Fibroblast of lung (primary cell): ENCODE data around the gene TRMT44.
"Not testable (repeated sequence)": the region's sequence is repeated elsewhere in the genome, so short reads cannot be mapped to it uniquely, and the experiment has no call there.

ENCODE experiments used
- EZH2 ChIP-seq: IDR thresholded peaks from 2 replicates; pipeline ENCODE4 v1.5.1; 2012; ENCODE audit warnings: low read length, control low read depth, mild to moderate bottlenecking; ENCODE audit errors: missing control alignments
- TF ChIP-seq, protein P1 (sequence below), 2 donors: IDR thresholded peaks in 1 of 2; conservative IDR thresholded peaks in 1 of 2; 1 replicate in 1 of 2; 2 replicates in 1 of 2; pipeline ENCODE4 v1.5.1; 2011 to 2012; ENCODE audit warnings: low read length in 2 of 2, control low read depth in 1 of 2, inconsistent platforms in 1 of 2, low read depth in 1 of 2, mild to moderate bottlenecking in 1 of 2

DNA sequence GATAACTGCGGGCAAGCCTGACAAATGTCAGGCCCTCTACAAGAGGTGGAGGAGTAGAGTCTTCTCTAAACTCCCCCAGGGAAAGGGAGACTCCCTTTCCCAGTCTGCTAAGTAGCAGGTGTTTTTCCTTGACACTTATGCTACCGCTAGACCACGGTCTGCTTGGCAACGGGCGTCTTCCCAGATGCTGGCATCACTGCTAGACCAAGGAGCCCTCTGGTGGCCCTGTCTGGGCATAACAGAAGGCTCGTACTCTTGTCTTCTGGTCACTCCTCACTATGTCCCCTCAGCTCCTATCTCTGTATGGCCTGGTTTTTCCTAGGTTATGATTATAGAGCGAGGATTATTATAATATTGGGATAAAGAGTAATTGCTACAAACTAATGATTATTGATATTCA, 33.7 kb upstream of the TRMT44 start:
- TF ChIP-seq, protein P1, sequence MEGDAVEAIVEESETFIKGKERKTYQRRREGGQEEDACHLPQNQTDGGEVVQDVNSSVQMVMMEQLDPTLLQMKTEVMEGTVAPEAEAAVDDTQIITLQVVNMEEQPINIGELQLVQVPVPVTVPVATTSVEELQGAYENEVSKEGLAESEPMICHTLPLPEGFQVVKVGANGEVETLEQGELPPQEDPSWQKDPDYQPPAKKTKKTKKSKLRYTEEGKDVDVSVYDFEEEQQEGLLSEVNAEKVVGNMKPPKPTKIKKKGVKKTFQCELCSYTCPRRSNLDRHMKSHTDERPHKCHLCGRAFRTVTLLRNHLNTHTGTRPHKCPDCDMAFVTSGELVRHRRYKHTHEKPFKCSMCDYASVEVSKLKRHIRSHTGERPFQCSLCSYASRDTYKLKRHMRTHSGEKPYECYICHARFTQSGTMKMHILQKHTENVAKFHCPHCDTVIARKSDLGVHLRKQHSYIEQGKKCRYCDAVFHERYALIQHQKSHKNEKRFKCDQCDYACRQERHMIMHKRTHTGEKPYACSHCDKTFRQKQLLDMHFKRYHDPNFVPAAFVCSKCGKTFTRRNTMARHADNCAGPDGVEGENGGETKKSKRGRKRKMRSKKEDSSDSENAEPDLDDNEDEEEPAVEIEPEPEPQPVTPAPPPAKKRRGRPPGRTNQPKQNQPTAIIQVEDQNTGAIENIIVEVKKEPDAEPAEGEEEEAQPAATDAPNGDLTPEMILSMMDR (conservative IDR thresholded peaks at IDR 0.05 in 1 of 2, IDR thresholded peaks at IDR 0.05 in 1 of 2; ENCODE audit: low read depth in 1 of 2, low read length in 2 of 2): peak; percentile 36 to 39
- TF ChIP-seq EZH2: not testable (repeated sequence)
